ENCODE data around the gene JDP2.

Gene JDP2

GRCh38 chr14:75418850-75419768, 8.7 kb upstream of the JDP2 start (continued):
- no peak for TF ChIP-seq ZNF704 (tag by site-specific recombination; IDR thresholded peaks at IDR 0.05)
- TF ChIP-seq ZNF366 (tag by site-specific recombination; conservative IDR thresholded peaks at IDR 0.05): no peak
- TF ChIP-seq EGR2 (tag by site-specific recombination; IDR thresholded peaks at IDR 0.05; ENCODE audit: low read depth): peak; percentile 56; the same call in 1 of the 2 replicates
- TF ChIP-seq ZNF335 (tag by site-specific recombination; conservative IDR thresholded peaks at IDR 0.05): peak; percentile 42; the same call in 1 of the 2 replicates
- TF ChIP-seq KLF8 (tag by site-specific recombination; IDR thresholded peaks at IDR 0.05): no peak
- no peak for TF ChIP-seq ZSCAN5A (tag by site-specific recombination; IDR thresholded peaks at IDR 0.05)
- TF ChIP-seq ZNF248 (tag by site-specific recombination; IDR thresholded peaks at IDR 0.05): no peak
- TF ChIP-seq, protein P1, sequence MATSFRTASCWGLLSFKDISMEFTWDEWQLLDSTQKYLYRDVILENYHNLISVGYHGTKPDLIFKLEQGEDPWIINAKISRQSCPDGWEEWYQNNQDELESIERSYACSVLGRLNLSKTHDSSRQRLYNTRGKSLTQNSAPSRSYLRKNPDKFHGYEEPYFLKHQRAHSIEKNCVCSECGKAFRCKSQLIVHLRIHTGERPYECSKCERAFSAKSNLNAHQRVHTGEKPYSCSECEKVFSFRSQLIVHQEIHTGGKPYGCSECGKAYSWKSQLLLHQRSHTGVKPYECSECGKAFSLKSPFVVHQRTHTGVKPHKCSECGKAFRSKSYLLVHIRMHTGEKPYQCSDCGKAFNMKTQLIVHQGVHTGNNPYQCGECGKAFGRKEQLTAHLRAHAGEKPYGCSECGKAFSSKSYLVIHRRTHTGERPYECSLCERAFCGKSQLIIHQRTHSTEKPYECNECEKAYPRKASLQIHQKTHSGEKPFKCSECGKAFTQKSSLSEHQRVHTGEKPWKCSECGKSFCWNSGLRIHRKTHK (tag by site-specific recombination; IDR thresholded peaks at IDR 0.05): no peak
- TF ChIP-seq PRDM4 (tag by site-specific recombination; IDR thresholded peaks at IDR 0.05): peak; percentile 96

DNA sequence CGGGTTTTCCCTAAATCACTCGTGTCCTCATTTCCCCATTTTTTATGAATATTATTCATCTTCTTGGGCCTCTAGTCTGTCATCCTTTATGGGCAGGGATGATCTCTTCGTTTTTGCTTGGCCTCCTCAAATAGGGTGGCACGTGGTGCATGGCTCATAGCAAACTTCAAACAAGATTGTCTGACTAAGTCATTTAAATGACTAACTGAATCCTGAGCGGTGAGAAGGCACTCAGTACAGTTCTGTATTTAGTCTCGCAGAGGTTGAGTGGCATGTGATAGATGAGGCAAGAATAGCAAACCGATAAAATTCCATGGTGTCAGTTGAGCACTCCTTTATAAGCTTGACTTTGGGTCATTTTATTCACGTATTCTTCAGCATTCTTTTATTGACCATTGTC, 5.7 kb upstream of the JDP2 start:
- Histone ChIP-seq H3K9me3 (ENCODE audit: control insufficient read depth, insufficient read depth, low read depth, low read length) (no peaks in the 10 kb centered on the region), H3K4me1 (ENCODE audit: control insufficient read depth, insufficient read depth, low read length) (no peaks in the 10 kb centered on the region), H3K36me3 (ENCODE audit: control insufficient read depth in 2 of 2, insufficient read depth in 1 of 2, low read length in 2 of 2) (no peaks in the 10 kb centered on the region), H3K27ac (ENCODE audit: extremely low read depth, low read depth, low read length) (no peak overlapping the region), H3K4me3 (ENCODE audit: low read depth, low read length) (no peak overlapping the region)
- CTCF ChIA-PET: interaction anchor here (0.7 kb wide), 1 partner anchor 1026 kb away, joined by 3 read pairs; no protein-coding TSS in a partner anchor
- POLR2A ChIA-PET: no interaction called here
- TF ChIP-seq OVOL3 (tag by site-specific recombination; IDR thresholded peaks at IDR 0.05) (no peak), ZNF707 (tag by site-specific recombination; IDR thresholded peaks at IDR 0.05) (no peak), PRDM1 (tag by site-specific recombination; IDR thresholded peaks at IDR 0.05) (no peak), ZNF112 (tag by site-specific recombination; IDR thresholded peaks at IDR 0.05) (no peak), ZNF596 (tag by site-specific recombination; IDR thresholded peaks at IDR 0.05) (no peak), ZNF155 (tag by site-specific recombination; IDR thresholded peaks at IDR 0.05) (no peak), ZNF621 (tag by site-specific recombination; IDR thresholded peaks at IDR 0.05) (no peak), ZNF311 (tag by site-specific recombination; IDR thresholded peaks at IDR 0.05; ENCODE audit: borderline replicate concordance) (no peak), ZNF362 (tag by site-specific recombination; IDR thresholded peaks at IDR 0.05) (no peak), ZNF677 (tag by site-specific recombination; IDR thresholded peaks at IDR 0.05) (no peak), ZNF302 (tag by site-specific recombination; IDR thresholded peaks at IDR 0.05; ENCODE audit: low read depth) (no peak), HOXC10 (CRISPR knock-in tag; IDR thresholded peaks at IDR 0.05) (no peak), SALL2 (tag by site-specific recombination; IDR thresholded peaks at IDR 0.05; ENCODE audit: borderline replicate concordance) (no peak), IKZF3 (tag by site-specific recombination; IDR thresholded peaks at IDR 0.05) (no peak), ZNF704 (tag by site-specific recombination; IDR thresholded peaks at IDR 0.05) (no peak), ZNF394 (tag by site-specific recombination; IDR thresholded peaks at IDR 0.05; ENCODE audit: borderline replicate concordance) (no peak)
- TF ChIP-seq, protein P2, sequence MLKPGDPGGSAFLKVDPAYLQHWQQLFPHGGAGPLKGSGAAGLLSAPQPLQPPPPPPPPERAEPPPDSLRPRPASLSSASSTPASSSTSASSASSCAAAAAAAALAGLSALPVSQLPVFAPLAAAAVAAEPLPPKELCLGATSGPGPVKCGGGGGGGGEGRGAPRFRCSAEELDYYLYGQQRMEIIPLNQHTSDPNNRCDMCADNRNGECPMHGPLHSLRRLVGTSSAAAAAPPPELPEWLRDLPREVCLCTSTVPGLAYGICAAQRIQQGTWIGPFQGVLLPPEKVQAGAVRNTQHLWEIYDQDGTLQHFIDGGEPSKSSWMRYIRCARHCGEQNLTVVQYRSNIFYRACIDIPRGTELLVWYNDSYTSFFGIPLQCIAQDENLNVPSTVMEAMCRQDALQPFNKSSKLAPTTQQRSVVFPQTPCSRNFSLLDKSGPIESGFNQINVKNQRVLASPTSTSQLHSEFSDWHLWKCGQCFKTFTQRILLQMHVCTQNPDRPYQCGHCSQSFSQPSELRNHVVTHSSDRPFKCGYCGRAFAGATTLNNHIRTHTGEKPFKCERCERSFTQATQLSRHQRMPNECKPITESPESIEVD (tag by site-specific recombination; IDR thresholded peaks at IDR 0.05): no peak

Measured in HEK293 (cell line).